GM19023 (cell line): ENCODE measurements around the gene OSBPL2.

Experiments
- ATAC-seq: cut with Tn5 transposase; IDR thresholded peaks from one replicate; pipeline ENCODE4 v1.9.1; 2021; ENCODE audit warnings: mild to moderate bottlenecking, moderate library complexity; ENCODE audit not compliant: unreplicated experiment

Gene OSBPL2

GRCh38 chr20:62321975-62322374, 83.7 kb downstream of the OSBPL2 start:
- no peak for ATAC-seq

- ATAC-seq: no peak
Observed at GRCh38 chr20:62322492-62323041, 84.2 kb downstream of the OSBPL2 start.

GRCh38 chr20:62323146-62323979, 85.0 kb downstream of the OSBPL2 start:
- ATAC-seq: no peak

- ATAC-seq: no peak
Observed at GRCh38 chr20:62323980-62324906, 85.9 kb downstream of the OSBPL2 start.

GRCh38 chr20:62325172-62325905, 87.0 kb downstream of the OSBPL2 start:
- no peak for ATAC-seq

- no peak for ATAC-seq
Observed at GRCh38 chr20:62326559-62326958, 88.2 kb downstream of the OSBPL2 start.

GRCh38 chr20:62326959-62327725, 88.8 kb downstream of the OSBPL2 start:
- ATAC-seq: no peak

GRCh38 chr20:62327726-62328495, 89.6 kb downstream of the OSBPL2 start:
- no peak for ATAC-seq

- ATAC-seq: no peak
Observed at GRCh38 chr20:62328684-62329388, 90.5 kb downstream of the OSBPL2 start.

- ATAC-seq: no peak
Observed at GRCh38 chr20:62329389-62330377, 91.4 kb downstream of the OSBPL2 start.

- no peak for ATAC-seq
Observed at GRCh38 chr20:62330576-62331317, 92.4 kb downstream of the OSBPL2 start.

GRCh38 chr20:62331347-62331746, 93.0 kb downstream of the OSBPL2 start:
- no peak for ATAC-seq

- ATAC-seq: no peak
Observed at GRCh38 chr20:62332421-62332820, 94.1 kb downstream of the OSBPL2 start.

GRCh38 chr20:62332989-62333819, 94.9 kb downstream of the OSBPL2 start:
- ATAC-seq: no peak

- no peak for ATAC-seq
Observed at GRCh38 chr20:62333820-62334595, 95.7 kb downstream of the OSBPL2 start.
